ENCODE results near the gene PTMS.

Gene PTMS

GRCh38 chr12:6787309-6787708 lies 21.1 kb downstream of the PTMS start:
- peaks cover 18% of the 10 kb centered on the region for H3K4me1 ChIP-seq (ENCODE audit: control insufficient read depth, insufficient read depth, low read length)
- 89 to 94% methylated on average over 5 of the region's 5 CpGs for WGBS, 2 experiments

GRCh38 chr12:6788972-6789924 lies 23.1 kb downstream of the PTMS start, which contains the start of gene CD4:
Gene CD4, plus strand, starts transcription at chr12:6789528. Its CDS starts 10,611 bp downstream, at chr12:6800139.
- peaks cover 17% of the 10 kb centered on the region for H3K4me1 ChIP-seq (ENCODE audit: control insufficient read depth, insufficient read depth, low read length)
- H3K36me3 ChIP-seq (ENCODE audit: control insufficient read depth, insufficient read depth, low read length), result no peaks in the 10 kb centered on the region
- no peaks in the 10 kb centered on the region for H3K9me3 ChIP-seq (ENCODE audit: control insufficient read depth, low read length)
- no peak within 1 kb of the TSS for H3K27ac ChIP-seq (ENCODE audit: insufficient read depth, low read depth, low read length, poor library complexity, severe bottlenecking)
- no peaks in the 10 kb centered on the region for H3K27me3 ChIP-seq (ENCODE audit: control insufficient read depth, insufficient read depth, low read length, poor library complexity, severe bottlenecking)
- H3K4me3 ChIP-seq (ENCODE audit: insufficient read depth, low read depth, low read length), result no peak within 1 kb of the TSS
- 65 to 67% methylated on average over 18 of the region's 18 CpGs for WGBS, 2 experiments

More at GRCh38 chr12:6787309-6787708, 21.1 kb downstream of the PTMS start:
- Histone ChIP-seq H3K36me3 (ENCODE audit: control insufficient read depth, insufficient read depth, low read length) (no peaks in the 10 kb centered on the region), H3K27me3 (ENCODE audit: control insufficient read depth, insufficient read depth, low read length, poor library complexity, severe bottlenecking) (no peaks in the 10 kb centered on the region), H3K9me3 (ENCODE audit: control insufficient read depth, low read length) (no peaks in the 10 kb centered on the region), H3K4me3 (ENCODE audit: insufficient read depth, low read depth, low read length) (no peak overlapping the region), H3K27ac (ENCODE audit: insufficient read depth, low read depth, low read length, poor library complexity, severe bottlenecking) (no peak overlapping the region)

- H3K36me3 ChIP-seq (ENCODE audit: control insufficient read depth, insufficient read depth, low read length), result no peaks in the 10 kb centered on the region
- no peak overlapping the region for H3K4me3 ChIP-seq (ENCODE audit: insufficient read depth, low read depth, low read length)
- H3K27me3 ChIP-seq (ENCODE audit: control insufficient read depth, insufficient read depth, low read length, poor library complexity, severe bottlenecking), result no peaks in the 10 kb centered on the region
- no peak overlapping the region for H3K27ac ChIP-seq (ENCODE audit: insufficient read depth, low read depth, low read length, poor library complexity, severe bottlenecking)
- 95 to 96% methylated on average over 12 of the region's 12 CpGs for WGBS, 2 experiments
- H3K9me3 ChIP-seq (ENCODE audit: control insufficient read depth, low read length), result no peaks in the 10 kb centered on the region
- peaks cover 17% of the 10 kb centered on the region for H3K4me1 ChIP-seq (ENCODE audit: control insufficient read depth, insufficient read depth, low read length)
Measured at GRCh38 chr12:6790496-6791150, 24.5 kb downstream of the PTMS start.

- 96 to 97% methylated on average over 12 of the region's 13 CpGs for WGBS, 2 experiments
- Histone ChIP-seq H3K9me3 (ENCODE audit: control insufficient read depth, low read length) (no peaks in the 10 kb centered on the region), H3K27me3 (ENCODE audit: control insufficient read depth, insufficient read depth, low read length, poor library complexity, severe bottlenecking) (no peaks in the 10 kb centered on the region), H3K4me1 (ENCODE audit: control insufficient read depth, insufficient read depth, low read length) (peaks cover 17% of the 10 kb centered on the region), H3K4me3 (ENCODE audit: insufficient read depth, low read depth, low read length) (no peak overlapping the region), H3K27ac (ENCODE audit: insufficient read depth, low read depth, low read length, poor library complexity, severe bottlenecking) (no peak overlapping the region), H3K36me3 (ENCODE audit: control insufficient read depth, insufficient read depth, low read length) (no peaks in the 10 kb centered on the region)
Measured at GRCh38 chr12:6791931-6792520, 25.9 kb downstream of the PTMS start.

- Histone ChIP-seq H3K9me3 (ENCODE audit: control insufficient read depth, low read length) (no peaks in the 10 kb centered on the region), H3K27me3 (ENCODE audit: control insufficient read depth, insufficient read depth, low read length, poor library complexity, severe bottlenecking) (no peaks in the 10 kb centered on the region), H3K4me3 (ENCODE audit: insufficient read depth, low read depth, low read length) (no peak overlapping the region), H3K36me3 (ENCODE audit: control insufficient read depth, insufficient read depth, low read length) (no peaks in the 10 kb centered on the region), H3K27ac (ENCODE audit: insufficient read depth, low read depth, low read length, poor library complexity, severe bottlenecking) (no peak overlapping the region), H3K4me1 (ENCODE audit: control insufficient read depth, insufficient read depth, low read length) (peaks cover 17% of the 10 kb centered on the region)
- 51 to 58% methylated on average over 12 of the region's 12 CpGs for WGBS, 2 experiments
Measured at GRCh38 chr12:6792522-6793201, 26.5 kb downstream of the PTMS start.

- H3K27ac ChIP-seq (ENCODE audit: insufficient read depth, low read depth, low read length, poor library complexity, severe bottlenecking), result no peak overlapping the region
- no peaks in the 10 kb centered on the region for H3K27me3 ChIP-seq (ENCODE audit: control insufficient read depth, insufficient read depth, low read length, poor library complexity, severe bottlenecking)
- 91 to 100% methylated on average over 2 of the region's 2 CpGs for whole genome bisulfite sequencing, 2 experiments
- H3K4me3 ChIP-seq (ENCODE audit: insufficient read depth, low read depth, low read length), result no peak overlapping the region
- no peaks in the 10 kb centered on the region for H3K36me3 ChIP-seq (ENCODE audit: control insufficient read depth, insufficient read depth, low read length)
- peaks cover 12% of the 10 kb centered on the region for H3K4me1 ChIP-seq (ENCODE audit: control insufficient read depth, insufficient read depth, low read length)
- H3K9me3 ChIP-seq (ENCODE audit: control insufficient read depth, low read length), result no peaks in the 10 kb centered on the region
Measured at GRCh38 chr12:6795088-6795487, 28.9 kb downstream of the PTMS start.

GRCh38 chr12:6796576-6796975 lies 30.4 kb downstream of the PTMS start:
- no peaks in the 10 kb centered on the region for H3K9me3 ChIP-seq (ENCODE audit: control insufficient read depth, low read length)
- 93 to 96% methylated on average over 4 of the region's 4 CpGs for WGBS, 2 experiments
- H3K27me3 ChIP-seq (ENCODE audit: control insufficient read depth, insufficient read depth, low read length, poor library complexity, severe bottlenecking), result no peaks in the 10 kb centered on the region
- H3K27ac ChIP-seq (ENCODE audit: insufficient read depth, low read depth, low read length, poor library complexity, severe bottlenecking), result no peak overlapping the region
- H3K36me3 ChIP-seq (ENCODE audit: control insufficient read depth, insufficient read depth, low read length), result no peaks in the 10 kb centered on the region
- peaks cover 12% of the 10 kb centered on the region for H3K4me1 ChIP-seq (ENCODE audit: control insufficient read depth, insufficient read depth, low read length)
- no peak overlapping the region for H3K4me3 ChIP-seq (ENCODE audit: insufficient read depth, low read depth, low read length)

GRCh38 chr12:6799147-6799546 lies 33.0 kb downstream of the PTMS start:
- WGBS, 2 experiments, result 91 to 98% methylated on average over 5 of the region's 5 CpGs
- Histone ChIP-seq H3K27me3 (ENCODE audit: control insufficient read depth, insufficient read depth, low read length, poor library complexity, severe bottlenecking) (no peaks in the 10 kb centered on the region), H3K27ac (ENCODE audit: insufficient read depth, low read depth, low read length, poor library complexity, severe bottlenecking) (no peak overlapping the region)

GRCh38 chr12:6807170-6807569 lies 41.0 kb downstream of the PTMS start:
- H3K27me3 ChIP-seq (ENCODE audit: control insufficient read depth, insufficient read depth, low read length, poor library complexity, severe bottlenecking), result no peaks in the 10 kb centered on the region
- no peaks in the 10 kb centered on the region for H3K9me3 ChIP-seq (ENCODE audit: control insufficient read depth, low read length)
- WGBS, 2 experiments, result 86 to 91% methylated on average over 1 of the region's 1 CpG
- H3K4me1 ChIP-seq (ENCODE audit: control insufficient read depth, insufficient read depth, low read length), result peaks cover 4% of the 10 kb centered on the region
- no peak overlapping the region for H3K27ac ChIP-seq (ENCODE audit: insufficient read depth, low read depth, low read length, poor library complexity, severe bottlenecking)
- H3K4me3 ChIP-seq (ENCODE audit: insufficient read depth, low read depth, low read length), result no peak overlapping the region
- H3K36me3 ChIP-seq (ENCODE audit: control insufficient read depth, insufficient read depth, low read length), result no peaks in the 10 kb centered on the region

More at GRCh38 chr12:6799147-6799546, 33.0 kb downstream of the PTMS start:
- H3K4me3 ChIP-seq (ENCODE audit: insufficient read depth, low read depth, low read length), result no peak overlapping the region
- no peaks in the 10 kb centered on the region for H3K9me3 ChIP-seq (ENCODE audit: control insufficient read depth, low read length)
- H3K36me3 ChIP-seq (ENCODE audit: control insufficient read depth, insufficient read depth, low read length), result no peaks in the 10 kb centered on the region
- H3K4me1 ChIP-seq (ENCODE audit: control insufficient read depth, insufficient read depth, low read length), result no peaks in the 10 kb centered on the region

All from ectodermal cell (in vitro differentiated cells).